GM12874 (cell line): ENCODE results near the gene NHSL1.

Source experiments
- TF ChIP-seq, protein P1 (sequence below): IDR thresholded peaks from 2 replicates; pipeline ENCODE4 v1.5.1; 2011; ENCODE audit warnings: low read depth, mild to moderate bottlenecking, control low read depth, low read length, moderate library complexity; ENCODE audit not compliant: insufficient read depth

NHSL1 gene

DNA sequence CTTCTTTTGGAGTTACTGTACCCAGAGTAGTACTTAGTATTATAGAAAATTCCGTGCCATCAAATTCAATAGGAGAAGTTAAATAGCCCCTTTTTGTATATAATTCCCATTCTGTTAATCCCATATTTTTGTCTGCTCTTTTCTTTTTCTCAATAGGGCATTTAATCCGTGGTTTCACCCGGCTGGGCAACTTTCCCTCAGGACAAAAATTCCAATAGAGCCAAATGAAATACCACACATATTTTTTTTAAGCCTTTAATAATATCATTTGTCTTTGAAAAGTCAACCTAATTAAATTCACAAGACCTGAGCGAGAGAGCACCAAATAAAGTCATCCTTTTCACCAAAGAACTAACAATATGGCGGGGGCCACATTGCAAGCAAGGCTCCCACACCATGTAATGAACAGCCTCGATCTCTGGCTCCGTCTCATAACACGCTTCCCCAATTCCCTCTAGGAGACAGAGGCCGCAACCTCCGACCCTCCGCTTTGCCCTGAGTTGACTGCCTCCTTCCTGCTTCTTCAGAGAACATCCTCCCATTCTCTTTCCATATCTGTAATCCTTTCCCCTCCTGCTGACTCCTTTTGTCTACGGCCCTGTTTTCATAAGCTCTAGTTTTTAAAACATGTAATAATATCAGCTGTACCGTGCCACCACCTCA is 13.6 kb downstream of the NHSL1 start:
- TF ChIP-seq, protein P1, sequence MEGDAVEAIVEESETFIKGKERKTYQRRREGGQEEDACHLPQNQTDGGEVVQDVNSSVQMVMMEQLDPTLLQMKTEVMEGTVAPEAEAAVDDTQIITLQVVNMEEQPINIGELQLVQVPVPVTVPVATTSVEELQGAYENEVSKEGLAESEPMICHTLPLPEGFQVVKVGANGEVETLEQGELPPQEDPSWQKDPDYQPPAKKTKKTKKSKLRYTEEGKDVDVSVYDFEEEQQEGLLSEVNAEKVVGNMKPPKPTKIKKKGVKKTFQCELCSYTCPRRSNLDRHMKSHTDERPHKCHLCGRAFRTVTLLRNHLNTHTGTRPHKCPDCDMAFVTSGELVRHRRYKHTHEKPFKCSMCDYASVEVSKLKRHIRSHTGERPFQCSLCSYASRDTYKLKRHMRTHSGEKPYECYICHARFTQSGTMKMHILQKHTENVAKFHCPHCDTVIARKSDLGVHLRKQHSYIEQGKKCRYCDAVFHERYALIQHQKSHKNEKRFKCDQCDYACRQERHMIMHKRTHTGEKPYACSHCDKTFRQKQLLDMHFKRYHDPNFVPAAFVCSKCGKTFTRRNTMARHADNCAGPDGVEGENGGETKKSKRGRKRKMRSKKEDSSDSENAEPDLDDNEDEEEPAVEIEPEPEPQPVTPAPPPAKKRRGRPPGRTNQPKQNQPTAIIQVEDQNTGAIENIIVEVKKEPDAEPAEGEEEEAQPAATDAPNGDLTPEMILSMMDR, result no peak

DNA sequence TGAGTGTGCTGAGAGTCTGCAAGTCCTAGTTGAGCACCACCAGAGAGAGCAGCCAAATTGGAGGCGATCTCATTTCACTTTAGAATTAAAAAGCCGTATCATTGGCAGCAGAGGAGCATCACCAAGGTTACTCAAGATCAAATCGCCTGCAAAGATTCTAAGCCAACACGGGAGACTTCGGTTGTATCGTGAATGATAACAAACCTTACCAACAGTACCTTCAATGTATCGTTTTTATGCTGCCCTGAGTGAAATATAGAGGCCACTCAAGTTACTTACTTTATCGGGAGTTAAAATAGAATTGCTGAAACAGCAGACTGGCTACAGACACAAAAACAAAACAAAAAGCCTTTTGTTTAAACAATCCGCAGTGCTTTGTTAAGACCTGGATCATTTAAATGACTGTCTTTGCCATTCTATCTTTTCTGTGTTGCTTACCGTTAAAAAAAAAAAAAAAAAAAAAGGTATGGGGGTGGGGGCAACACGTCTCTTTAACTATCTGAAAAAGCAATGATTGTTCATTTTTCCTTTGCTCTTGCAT is 14.2 kb downstream of the NHSL1 start:
- TF ChIP-seq, protein P1, result no peak

DNA sequence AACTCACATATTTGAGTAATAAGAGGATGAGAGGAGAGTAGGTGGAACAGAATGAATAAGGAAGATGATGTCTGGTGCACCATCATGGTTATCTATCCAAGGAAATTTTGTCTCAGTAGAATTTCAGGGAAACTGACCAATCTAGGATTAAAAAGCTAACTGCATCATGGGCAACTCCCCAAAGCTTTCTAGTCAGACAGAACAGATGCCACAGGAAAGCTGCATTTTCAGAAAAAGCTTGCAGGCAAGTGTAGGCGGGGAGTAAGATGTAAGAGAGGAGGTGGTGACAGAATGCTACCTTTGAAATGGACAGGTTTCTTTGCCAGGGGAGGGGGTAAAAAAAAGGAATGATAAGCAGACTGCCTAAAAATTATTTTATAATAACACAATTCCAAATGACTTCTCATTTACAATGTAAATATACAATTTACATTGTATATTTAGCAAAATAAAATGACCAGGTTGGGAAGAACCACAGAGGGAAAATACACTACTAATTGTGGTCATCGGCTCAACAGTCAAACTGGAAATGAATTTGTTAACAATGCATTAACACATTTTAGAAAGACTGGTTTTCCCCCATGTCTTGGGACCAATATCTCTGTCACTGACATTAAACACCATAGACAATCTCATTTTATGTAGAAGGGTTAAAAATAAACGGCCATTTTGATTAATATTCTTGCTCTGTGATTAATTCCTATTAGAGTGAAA is 15.1 kb downstream of the NHSL1 start:
- TF ChIP-seq, protein P1, result no peak

DNA sequence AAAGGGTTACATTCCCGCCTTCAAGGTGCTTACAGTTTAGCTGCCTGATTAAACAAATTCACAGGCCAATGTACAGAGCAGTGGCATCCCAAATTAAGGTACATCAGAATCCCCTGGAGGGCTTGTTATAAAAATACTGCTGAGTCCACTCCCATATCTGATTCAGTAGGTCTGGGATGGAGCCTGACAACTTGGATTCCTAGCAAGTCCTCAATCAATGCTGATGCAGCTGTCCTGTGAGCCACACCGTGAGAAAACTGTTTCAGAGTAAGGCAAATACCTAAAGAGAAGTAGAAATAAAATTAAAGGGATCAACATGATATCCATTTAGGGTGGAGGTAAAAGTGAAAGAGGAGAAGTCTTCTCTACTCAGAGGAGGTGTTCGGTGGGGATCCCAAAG is 16.5 kb downstream of the NHSL1 start:
- TF ChIP-seq, protein P1, result no peak

DNA sequence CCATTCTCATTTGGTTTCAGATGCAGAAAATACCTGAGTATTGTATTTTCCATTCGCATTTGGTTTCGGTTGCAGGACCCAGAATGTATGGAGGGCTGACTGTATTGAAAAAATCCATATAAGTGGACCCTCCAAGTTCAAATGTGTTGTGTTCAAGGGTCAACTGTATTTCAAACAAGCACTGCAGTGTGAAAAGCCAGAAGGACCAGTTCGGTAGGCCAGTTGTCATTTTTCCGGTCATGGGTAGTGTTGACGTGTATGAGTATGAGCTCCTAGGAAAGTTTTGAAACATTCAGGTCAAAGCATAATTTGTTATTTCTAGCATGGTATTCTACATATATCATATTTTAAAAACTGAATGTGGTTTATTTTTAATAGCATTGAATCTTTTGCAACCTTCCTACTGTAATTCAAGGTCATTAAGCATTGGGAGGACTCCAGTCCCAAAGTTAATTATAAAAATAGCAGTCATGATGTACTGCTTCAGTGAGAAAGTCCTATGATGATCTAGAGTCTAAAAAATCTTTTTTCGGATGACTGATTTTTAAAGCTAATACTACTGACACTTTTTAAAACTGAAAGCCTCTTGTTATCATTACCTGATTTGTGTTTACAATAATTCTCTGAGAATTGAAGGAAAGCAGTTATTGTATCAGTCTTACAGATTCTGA is 18.9 kb downstream of the NHSL1 start:
- TF ChIP-seq, protein P1, result no peak

DNA sequence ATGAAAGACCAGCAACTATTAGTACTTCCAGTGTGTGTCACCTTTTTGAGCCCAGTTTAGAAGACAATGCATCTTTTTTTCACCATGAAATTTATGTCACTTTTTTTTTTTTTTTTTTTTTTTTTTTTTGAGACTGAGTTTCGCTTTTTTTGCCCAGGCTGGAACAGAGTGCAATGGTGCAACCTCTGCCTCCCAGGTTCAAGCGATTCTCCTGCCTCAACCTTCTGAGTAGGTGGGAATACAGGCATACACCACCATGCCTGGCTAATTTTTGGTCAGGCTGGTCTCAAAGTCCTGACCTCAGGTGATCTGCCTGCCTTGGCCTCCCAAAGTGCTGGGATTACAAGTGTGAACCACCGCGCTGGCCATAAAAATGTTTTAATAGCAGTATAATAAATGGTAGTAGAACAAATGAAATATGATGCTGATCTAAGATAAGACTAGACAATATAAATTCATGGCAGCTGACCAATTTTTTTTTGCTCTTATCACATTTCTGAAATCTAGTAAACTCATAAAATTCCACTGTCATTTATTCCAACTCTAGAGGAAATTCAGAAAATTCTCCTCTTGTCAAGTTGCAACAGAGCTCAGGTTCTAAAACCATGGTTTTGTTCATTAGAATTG is 21.3 kb downstream of the NHSL1 start:
- TF ChIP-seq, protein P1, result no peak

DNA sequence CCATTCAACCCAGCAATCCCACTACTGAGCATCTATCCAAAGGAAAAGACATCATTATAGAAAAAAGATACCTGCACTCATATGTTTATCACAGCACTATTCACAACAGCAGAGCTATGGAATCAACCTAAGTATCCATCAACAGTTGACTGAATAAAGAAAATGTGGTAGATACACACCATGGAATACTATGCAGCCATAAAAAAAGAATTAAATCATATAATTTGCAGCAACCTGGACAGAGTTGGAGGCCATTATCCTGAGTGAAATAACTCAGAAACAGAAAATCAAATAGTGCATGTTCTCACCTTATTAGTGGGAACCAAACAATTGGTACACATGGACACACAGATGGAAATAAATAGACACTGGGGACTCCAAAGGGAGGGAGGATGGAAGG is 23.2 kb downstream of the NHSL1 start:
- TF ChIP-seq, protein P1, result no peak
